B cell (primary cell): ENCODE measurements around the gene PCOLCE2. TPM values are rescaled to one million over a fixed set of nuclear protein-coding genes. Genes with fewer than 3 reads are reported as not detected.

Source experiments
- ATAC-seq: fragments of 200-7000 bp; cut with Tn5 transposase; one replicate; pipeline ENCODE4 v1.10.0; 2021; ENCODE audit warnings: low read depth, mild to moderate bottlenecking, moderate number of reproducible peaks, moderate library complexity
- CTCF ChIA-PET: fragments of 350-600 bp; sonication (Branson Sonifier 250); formaldehyde crosslinking; loops from one replicate; lab custom pipeline; 2021; ENCODE audit warnings: antibody characterized with exemption, inconsistent platforms; lab: Charles Lee
- POLR2A ChIA-PET: fragments of 350-600 bp; sonication (Branson Sonifier 250); formaldehyde crosslinking; loops from one replicate; lab custom pipeline; 2021; ENCODE audit warnings: antibody characterized with exemption; lab: Charles Lee
- DNase-seq: peaks from one replicate; pipeline ENCODE4 v3.0.0; 2013
- H2AFZ ChIP-seq: 2 replicates; pipeline ENCODE4 v1.6.1; 2012; ENCODE audit warnings: mild to moderate bottlenecking, low read depth, low read length; ENCODE audit not compliant: insufficient read depth, poor library complexity, severe bottlenecking
- H3K27ac ChIP-seq, 2 donors: 1 replicate in 1 of 2; 2 replicates in 1 of 2; pipeline ENCODE4 v1.5.1; 2012 to 2013; ENCODE audit warnings: low read length in 2 of 2, mild to moderate bottlenecking in 2 of 2, moderate library complexity in 1 of 2
- H3K27me3 ChIP-seq, 4 experiments: fragments of 200-600 bp in 1 of 4; sonication (generic) in 1 of 4; replicated peaks in 1 of 4; 1 replicate in 2 of 4; 2 replicates in 2 of 4; pipeline versions ENCODE4 v1.6.1 to v1.7.0; 2013 to 2016; ENCODE audit warnings: low read length in 3 of 4, mild to moderate bottlenecking in 2 of 4, mixed read lengths in 1 of 4, moderate library complexity in 1 of 4; ENCODE audit not compliant: insufficient read depth in 4 of 4, control insufficient read depth in 3 of 4; ENCODE audit errors: control extremely low read depth in 1 of 4
- H3K36me3 ChIP-seq, 2 experiments: replicated peaks in 1 of 2; 1 replicate in 1 of 2; 2 replicates in 1 of 2; pipeline versions ENCODE4 v1.6.1 to v1.7.1; 2013; ENCODE audit warnings: low read length in 1 of 2; ENCODE audit not compliant: insufficient read depth in 2 of 2, control insufficient read depth in 1 of 2; ENCODE audit errors: control extremely low read depth in 1 of 2, extremely low read depth in 1 of 2
- H3K4me1 ChIP-seq, 2 donors: fragments of 200-600 bp in 1 of 2; sonication (generic) in 1 of 2; 1 replicate in 1 of 2; 2 replicates in 1 of 2; pipeline versions ENCODE4 v1.5.1 to v1.6.1; 2013 to 2017; ENCODE audit warnings: low read length in 2 of 2; ENCODE audit not compliant: control insufficient read depth in 2 of 2, insufficient read depth in 2 of 2
- H3K4me2 ChIP-seq: replicated peaks from 2 replicates; pipeline ENCODE3; 2012; ENCODE audit warnings: mild to moderate bottlenecking, low read depth, low read length; ENCODE audit not compliant: poor library complexity, severe bottlenecking
- H3K4me3 ChIP-seq, 5 experiments: fragments of 200-600 bp in 1 of 5; sonication (generic) in 1 of 5; 1 replicate in 3 of 5; 2 replicates in 2 of 5; pipeline versions ENCODE4 v1.5.1 to v1.7.0; 2011 to 2016; ENCODE audit warnings: low read length in 4 of 5, mild to moderate bottlenecking in 4 of 5, low read depth in 2 of 5, control low read depth in 1 of 5, moderate library complexity in 1 of 5; ENCODE audit not compliant: insufficient read depth in 1 of 5; ENCODE audit errors: control extremely low read depth in 1 of 5, extremely low read depth in 1 of 5
- H3K79me2 ChIP-seq: fragments of 200-600 bp; sonication (generic); one replicate; pipeline ENCODE4 v1.6.0; 2016; ENCODE audit warnings: low read length; ENCODE audit not compliant: control insufficient read depth, insufficient read depth
- H3K9ac ChIP-seq: fragments of 200-600 bp; sonication (generic); 2 replicates; pipeline ENCODE4 v1.6.1; 2017; ENCODE audit warnings: mild to moderate bottlenecking, low read length, moderate library complexity
- H3K9me3 ChIP-seq, 3 donors: one replicate each; pipeline versions ENCODE4 v1.6.1 to v1.7.1; 2013; ENCODE audit warnings: low read length in 2 of 3; ENCODE audit not compliant: control insufficient read depth in 2 of 3, insufficient read depth in 1 of 3; ENCODE audit errors: control extremely low read depth in 1 of 3
- H4K20me1 ChIP-seq: 2 replicates; pipeline ENCODE4 v1.6.0; 2012; ENCODE audit warnings: mild to moderate bottlenecking, low read length; ENCODE audit not compliant: insufficient read depth, control insufficient read depth, poor library complexity, severe bottlenecking
- H3K27ac Mint-ChIP-seq: one replicate; pipeline ENCODE4 v1.8.0; 2021; ENCODE audit warnings: mixed read lengths
- H3K27me3 Mint-ChIP-seq: one replicate; pipeline ENCODE4 v1.8.0; 2021; ENCODE audit warnings: mixed read lengths
- H3K4me1 Mint-ChIP-seq: one replicate; pipeline ENCODE4 v1.8.0; 2021; ENCODE audit warnings: mixed read lengths
- H3K4me3 Mint-ChIP-seq: one replicate; pipeline ENCODE4 v1.8.0; 2021; ENCODE audit warnings: mixed read lengths
- H3K9me3 Mint-ChIP-seq: one replicate; pipeline ENCODE4 v1.8.0; 2022; ENCODE audit warnings: mixed read lengths; ENCODE audit not compliant: insufficient read depth
- EZH2 ChIP-seq: IDR thresholded peaks from 2 replicates; pipeline ENCODE4 v1.6.1; 2012; ENCODE audit warnings: borderline replicate concordance, low read depth, mild to moderate bottlenecking, moderate library complexity, low read length; ENCODE audit not compliant: insufficient read depth, poor library complexity, severe bottlenecking
- WGBS: methylation state at CpG from one replicate; pipeline ENCODE4 v1.1.5; 2013; ENCODE audit warnings: missing lambda C conversion rate; ENCODE audit not compliant: insufficient coverage; 5-methylcytosine and 5-hydroxymethylcytosine counted together
- intact Hi-C: fragments of 100-400 bp; cut with micrococcal nuclease; formaldehyde crosslinking; loops from one replicate; pipeline ENCODE4 v1.10.0; 2022
- polyA plus RNA-seq: library from polyadenylated mRNA; depleted of rRNA; stranded (reverse); fragments of >200 nt; gene quantifications from 2 replicates; pipeline ENCODE4 v1.2.3, GENCODE V29; 2012
- total RNA-seq, 2 donors: library from RNA; stranded (reverse); fragments of 120-200 nt in 1 of 2; gene quantifications; 1 replicate in 1 of 2; 2 replicates in 1 of 2; pipeline versions ENCODE4 v1.2.3 to v1.2.4, GENCODE V29; 2013 to 2022
- TF ChIP-seq, protein P1 (sequence below): fragments of 200-600 bp; IDR thresholded peaks from one replicate; pipeline ENCODE4 v1.8.0; 2022; ENCODE audit warnings: antibody characterized with exemption, mild to moderate bottlenecking

PCOLCE2 gene
- total and polyA plus RNA-seq, 2 donors (not counting 1 experiment from before 2014, with no cell fraction given) = not detected

DNA sequence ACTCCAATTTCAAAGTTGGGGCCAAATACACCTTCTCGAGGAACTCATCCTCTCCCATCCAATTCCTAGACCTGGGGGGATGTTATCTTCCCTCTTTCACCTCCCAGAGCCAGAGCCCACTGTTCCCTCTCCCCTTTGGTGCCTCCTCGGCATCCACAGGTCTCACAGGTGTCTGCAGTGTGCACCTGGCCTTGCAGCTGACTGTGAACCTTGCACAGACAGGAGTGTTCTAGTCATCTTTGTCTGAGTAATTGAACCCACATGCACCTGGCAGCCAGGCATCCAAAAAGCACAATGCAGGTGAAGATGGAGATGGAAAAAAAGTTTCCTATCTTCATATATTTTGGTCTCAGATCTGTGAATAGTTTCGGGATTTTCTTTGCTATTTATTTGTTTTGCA lies 30.8 kb downstream of the PCOLCE2 start:
- Mint-ChIP-seq H3K27me3 (peaks cover 28% of the 10 kb centered on the region), H3K9me3 (no peaks in the 10 kb centered on the region), H3K4me1 (no peaks in the 10 kb centered on the region), H3K4me3 (no peak overlapping the region), H3K27ac (no peak overlapping the region)
- CTCF ChIA-PET = no interaction called here
- Histone ChIP-seq H3K4me2 (no peak overlapping the region), H4K20me1 (no peaks in the 10 kb centered on the region), H3K9ac (no peak overlapping the region), H3K9me3 (no peaks in the 10 kb centered on the region), H2AFZ (no peak overlapping the region), H3K79me2 (no peaks in the 10 kb centered on the region), H3K27me3 (peaks cover 0 to 5% (median 0%) of the 10 kb centered on the region in 4 experiments), H3K4me1 (no peaks in the 10 kb centered on the region), H3K27ac (no peak overlapping the region), H3K36me3 (no peaks in the 10 kb centered on the region), H3K4me3 (no peak overlapping the region)
- POLR2A ChIA-PET = no interaction called here
- intact Hi-C loops = no loop called here
- no peak for DNase-seq
- WGBS = 85% methylated on average over 1 of the region's 3 CpGs
- TF ChIP-seq EZH2 = no peak
- TF ChIP-seq, protein P1, sequence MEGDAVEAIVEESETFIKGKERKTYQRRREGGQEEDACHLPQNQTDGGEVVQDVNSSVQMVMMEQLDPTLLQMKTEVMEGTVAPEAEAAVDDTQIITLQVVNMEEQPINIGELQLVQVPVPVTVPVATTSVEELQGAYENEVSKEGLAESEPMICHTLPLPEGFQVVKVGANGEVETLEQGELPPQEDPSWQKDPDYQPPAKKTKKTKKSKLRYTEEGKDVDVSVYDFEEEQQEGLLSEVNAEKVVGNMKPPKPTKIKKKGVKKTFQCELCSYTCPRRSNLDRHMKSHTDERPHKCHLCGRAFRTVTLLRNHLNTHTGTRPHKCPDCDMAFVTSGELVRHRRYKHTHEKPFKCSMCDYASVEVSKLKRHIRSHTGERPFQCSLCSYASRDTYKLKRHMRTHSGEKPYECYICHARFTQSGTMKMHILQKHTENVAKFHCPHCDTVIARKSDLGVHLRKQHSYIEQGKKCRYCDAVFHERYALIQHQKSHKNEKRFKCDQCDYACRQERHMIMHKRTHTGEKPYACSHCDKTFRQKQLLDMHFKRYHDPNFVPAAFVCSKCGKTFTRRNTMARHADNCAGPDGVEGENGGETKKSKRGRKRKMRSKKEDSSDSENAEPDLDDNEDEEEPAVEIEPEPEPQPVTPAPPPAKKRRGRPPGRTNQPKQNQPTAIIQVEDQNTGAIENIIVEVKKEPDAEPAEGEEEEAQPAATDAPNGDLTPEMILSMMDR = no peak
- no peak for ATAC-seq

DNA sequence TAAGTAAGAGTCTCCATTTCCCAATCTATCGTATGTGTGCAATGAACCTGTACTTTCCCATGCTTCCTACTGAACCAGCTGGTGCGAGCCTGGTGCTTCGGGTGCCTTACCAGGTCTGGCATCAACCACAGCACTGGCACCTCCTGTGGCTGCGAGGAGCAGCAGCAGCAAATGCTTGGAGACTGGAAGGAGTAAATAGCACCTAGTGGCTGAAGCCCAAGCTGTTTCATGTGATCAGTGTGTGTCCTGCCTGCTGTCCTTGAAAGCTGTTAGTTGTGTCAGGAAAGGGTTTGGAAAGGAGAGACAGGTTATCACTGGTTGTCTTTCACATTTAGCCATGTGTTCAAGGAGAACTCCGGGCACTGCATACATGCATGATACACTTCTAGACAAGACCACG lies 31.8 kb downstream of the PCOLCE2 start:
- no peak overlapping the region for H3K4me3 Mint-ChIP-seq
- Histone ChIP-seq H3K79me2 (no peaks in the 10 kb centered on the region), H3K4me2 (no peak overlapping the region), H3K36me3 (no peaks in the 10 kb centered on the region), H3K9ac (no peak overlapping the region), H3K27me3 (peaks cover 0 to 5% (median 0%) of the 10 kb centered on the region in 4 experiments), H2AFZ (no peak overlapping the region), H3K27ac (no peak overlapping the region), H3K4me3 (no peak overlapping the region), H3K4me1 (no peaks in the 10 kb centered on the region), H4K20me1 (no peaks in the 10 kb centered on the region), H3K9me3 (no peaks in the 10 kb centered on the region)
- no peaks in the 10 kb centered on the region for H3K9me3 Mint-ChIP-seq
- POLR2A ChIA-PET = no interaction called here
- CTCF ChIA-PET = interaction anchor here (0.8 kb wide), 1 partner anchor 10 kb away, joined by 3 read pairs; no protein-coding TSS in a partner anchor
- TF ChIP-seq EZH2 = no peak
- TF ChIP-seq, protein P1 = no peak
- H3K27me3 Mint-ChIP-seq = peaks cover 23% of the 10 kb centered on the region
- H3K27ac Mint-ChIP-seq = no peak overlapping the region
- ATAC-seq = no peak
- intact Hi-C loops = no loop called here
- WGBS = 86% methylated on average over 3 of the region's 6 CpGs
- DNase-seq = no peak
- no peaks in the 10 kb centered on the region for H3K4me1 Mint-ChIP-seq
